ENCODE data around the gene PDE7B.
A peak's percentile ranks its signal among the peaks of the same experiment; 100 is the strongest.
"Not testable (repeated sequence)": the region's sequence is repeated elsewhere in the genome, so short reads cannot be mapped to it uniquely, and the experiment has no call there.

PDE7B gene

DNA sequence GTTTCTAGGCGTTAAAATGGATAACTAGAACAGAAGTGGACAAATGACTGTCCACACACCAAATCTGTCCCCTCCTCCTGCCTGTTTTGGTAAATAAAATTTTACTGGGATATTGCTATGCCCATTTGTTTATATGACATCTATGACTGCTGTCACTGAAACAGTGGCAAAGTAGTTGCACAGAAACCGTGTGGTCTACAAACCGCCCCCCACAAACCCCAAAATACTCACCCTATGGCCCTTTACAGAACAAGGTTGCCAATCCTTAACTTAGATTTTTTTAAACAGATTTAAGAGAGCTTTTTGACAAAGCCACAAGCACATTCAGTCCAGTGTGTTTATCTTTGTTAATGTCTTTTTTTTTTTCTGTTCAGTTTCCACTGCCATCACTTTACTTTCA, 260.8 kb downstream of the PDE7B start:
- DNase-seq (ENCODE audit: low spot score), result no peak

DNA sequence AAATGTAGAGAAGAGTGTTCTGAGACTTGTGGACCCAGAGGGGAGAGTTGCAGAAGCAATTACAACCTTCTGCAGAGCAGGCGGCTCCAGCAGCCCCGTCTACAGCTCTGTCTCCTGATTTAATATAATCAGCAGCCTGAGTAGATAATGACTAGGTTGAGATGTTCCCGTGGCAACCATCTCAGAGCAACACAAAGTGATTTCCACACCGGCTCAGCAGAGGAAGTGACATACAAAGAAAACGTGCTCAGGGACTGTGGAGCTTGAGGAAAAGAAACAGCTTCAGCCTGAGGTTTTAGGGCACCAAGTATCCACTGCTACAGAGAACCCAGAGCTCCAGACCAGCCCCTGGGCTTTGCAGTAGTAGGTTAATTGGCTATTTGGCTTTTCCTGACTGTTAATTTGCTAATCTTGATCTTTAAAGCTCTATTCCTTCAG, 262.3 kb downstream of the PDE7B start:
- peak; percentile 76 for DNase-seq (ENCODE audit: low spot score)

DNA sequence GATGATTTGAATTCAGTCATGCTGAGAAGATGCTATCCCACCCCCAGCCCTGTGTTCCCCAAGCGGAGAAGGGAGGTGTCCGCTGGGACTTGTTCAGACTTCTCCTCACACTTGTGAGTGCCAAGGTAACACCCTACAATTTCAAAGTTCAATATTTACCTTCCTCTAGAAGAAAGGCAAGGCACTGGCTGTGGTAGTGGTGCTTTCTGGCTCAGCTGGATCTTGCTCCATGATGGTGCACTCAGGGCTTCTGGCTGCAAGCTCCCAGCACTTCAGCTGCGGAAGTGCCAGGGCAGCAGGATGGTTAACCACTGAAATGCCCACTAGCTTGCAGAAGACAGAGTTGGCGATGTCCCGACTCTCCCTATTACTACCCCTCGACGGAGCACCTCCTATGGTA, 263.2 kb downstream of the PDE7B start:
- no peak for DNase-seq (ENCODE audit: low spot score)

DNA sequence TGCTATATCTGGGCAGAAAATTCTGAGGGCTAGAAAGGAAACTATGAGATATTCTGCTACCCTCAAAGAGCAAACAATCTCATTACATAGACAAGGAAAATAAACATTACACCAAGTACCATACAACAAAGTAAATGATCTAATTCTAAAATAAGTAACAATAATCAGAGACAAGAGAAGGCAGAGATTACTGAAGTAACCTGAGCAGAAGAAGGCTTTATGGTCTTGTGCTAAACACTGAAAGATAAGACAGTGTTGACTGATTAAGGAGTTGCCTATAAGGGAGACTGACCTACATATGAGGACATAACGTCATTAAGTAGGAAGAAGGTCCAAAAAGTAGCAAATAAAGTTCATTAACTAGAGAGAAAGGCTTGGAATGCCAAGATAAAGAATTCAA, 264.4 kb downstream of the PDE7B start:
- no peak for DNase-seq (ENCODE audit: low spot score)

DNA sequence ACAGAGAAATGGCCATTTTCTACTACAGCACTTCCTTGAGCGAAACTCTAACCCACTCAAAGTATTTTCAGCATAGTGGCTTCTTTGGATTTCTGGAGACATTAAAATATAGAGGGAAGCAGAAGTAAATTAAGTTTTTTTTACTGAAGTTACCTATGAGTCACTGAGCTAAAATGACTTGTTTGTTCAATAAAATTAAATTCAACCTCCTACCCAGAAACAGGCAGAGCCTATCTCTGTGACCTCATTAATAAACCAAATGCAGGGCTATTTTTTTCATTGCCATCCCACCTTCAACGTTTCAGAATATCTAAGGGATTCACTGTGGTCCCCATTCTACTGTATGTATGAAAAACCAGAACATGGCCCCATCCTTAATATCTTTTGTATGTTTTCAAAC, 265.6 kb downstream of the PDE7B start:
- no peak for DNase-seq (ENCODE audit: low spot score)

DNA sequence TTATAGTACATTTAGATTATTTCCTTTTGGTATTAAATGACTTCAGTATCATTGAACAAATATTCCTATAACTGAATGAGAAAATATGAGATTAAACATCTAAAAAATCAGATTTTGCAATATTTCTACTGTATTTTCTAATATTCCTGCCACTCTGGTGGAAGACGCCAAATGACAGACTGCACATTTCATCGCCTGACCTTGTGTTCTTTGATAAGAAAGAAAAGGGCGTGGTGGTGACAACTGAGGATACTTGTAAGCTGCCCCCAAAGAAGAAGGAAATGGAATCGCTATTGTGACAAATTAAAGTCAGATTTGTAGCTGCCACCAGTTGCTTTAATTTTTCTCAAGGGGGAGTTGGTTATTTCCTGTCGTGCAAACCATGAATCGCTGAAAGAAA, 267.3 kb downstream of the PDE7B start:
- DNase-seq (ENCODE audit: low spot score), result no peak

DNA sequence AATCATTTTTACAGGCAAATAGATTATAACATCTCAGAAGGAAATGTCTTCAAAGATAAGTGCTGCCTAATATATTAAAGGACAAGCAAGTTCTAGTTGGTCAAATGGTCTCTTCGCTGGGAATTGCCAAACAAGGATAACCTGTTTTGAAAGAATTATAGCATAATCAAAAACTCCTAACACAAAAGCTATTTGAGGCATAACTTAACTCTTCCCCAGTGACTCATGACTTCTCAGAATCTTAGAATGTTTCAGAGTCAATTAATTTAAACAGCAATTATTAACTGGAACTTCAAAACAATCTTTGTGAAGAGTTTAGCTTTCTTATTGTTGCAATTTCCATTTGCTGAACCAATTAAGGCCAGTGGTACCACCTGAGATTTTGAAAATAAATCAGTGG, 272.0 kb downstream of the PDE7B start:
- no peak for DNase-seq (ENCODE audit: low spot score)

DNA sequence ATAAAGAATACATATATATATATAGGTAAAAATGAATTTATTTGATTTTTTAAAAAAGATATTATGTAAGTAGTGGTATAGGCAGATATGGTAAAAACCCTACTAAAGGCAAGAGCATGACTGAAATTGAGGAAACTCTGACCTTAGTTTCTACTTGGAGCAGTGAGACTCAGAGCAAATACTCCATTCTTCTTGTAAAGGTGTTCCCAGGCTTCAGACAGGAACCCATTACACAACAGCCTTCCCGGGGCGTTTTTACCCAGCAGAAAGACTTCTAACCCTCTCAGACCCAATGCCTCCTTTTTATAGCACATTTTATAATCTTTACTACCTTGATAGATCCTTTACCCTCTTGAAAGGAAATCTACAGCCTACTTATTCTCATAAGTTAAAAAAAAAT, 274.1 kb downstream of the PDE7B start:
- no peak for DNase-seq (ENCODE audit: low spot score)

DNA sequence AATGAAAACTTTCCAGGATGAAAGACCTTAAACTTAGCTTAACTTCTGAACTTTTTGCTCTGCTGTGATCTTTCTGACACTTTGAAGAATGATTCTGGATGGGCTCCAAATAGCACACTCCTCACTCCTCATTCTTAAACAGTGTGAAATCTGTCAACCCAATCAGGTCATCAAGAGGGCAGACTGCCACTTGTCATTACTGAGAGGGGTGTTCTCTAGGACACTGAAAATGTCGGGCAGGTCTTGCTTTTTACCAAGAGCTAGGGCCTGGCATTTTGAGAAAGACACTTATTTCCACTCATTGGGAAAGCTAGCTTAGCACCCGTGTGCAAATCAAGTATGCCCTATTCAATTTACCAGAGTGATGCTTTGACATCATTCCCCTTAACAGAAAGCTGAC, 276.4 kb downstream of the PDE7B start:
- no peak for DNase-seq (ENCODE audit: low spot score)

DNA sequence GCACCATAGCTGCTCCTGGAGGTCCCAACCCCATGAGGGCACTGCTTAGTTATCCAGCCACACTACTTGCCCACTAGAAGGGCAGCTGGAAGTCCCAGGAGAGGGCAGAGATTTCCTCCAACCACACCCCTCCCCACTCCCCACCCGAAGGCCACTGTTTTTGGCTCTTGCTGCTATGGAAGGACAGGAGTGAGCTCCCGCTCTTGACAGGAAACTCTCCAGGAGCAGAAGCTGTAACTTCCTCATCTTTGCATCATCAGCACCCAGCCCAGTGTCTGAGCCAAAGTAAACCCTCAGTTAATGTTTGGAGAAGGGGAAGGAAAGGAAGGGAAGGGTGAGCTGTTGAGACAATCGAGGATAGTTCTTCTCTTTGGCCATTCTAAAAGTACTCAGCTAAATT, 277.9 kb downstream of the PDE7B start:
- DNase-seq (ENCODE audit: low spot score), result no peak

DNA sequence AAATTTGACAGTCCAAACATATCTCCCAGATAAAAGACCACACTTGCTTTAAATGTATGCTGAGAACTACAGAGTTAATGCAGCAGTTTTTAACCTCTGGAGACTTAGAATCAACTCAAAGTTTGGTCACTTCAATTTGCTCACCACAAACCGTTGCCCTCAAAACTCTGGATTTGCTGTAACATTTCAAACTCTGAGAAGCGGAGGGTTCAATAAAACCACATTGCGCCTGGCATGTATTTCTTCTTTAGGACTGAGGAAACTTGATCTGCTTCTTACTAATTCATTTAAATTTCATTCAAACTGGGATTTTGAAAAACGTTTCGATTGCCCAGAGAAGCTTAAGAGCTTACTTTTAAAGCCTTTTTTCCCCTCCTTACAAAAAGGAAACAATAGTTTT, 282.8 kb downstream of the PDE7B start:
- DNase-seq (ENCODE audit: low spot score), result no peak

DNA sequence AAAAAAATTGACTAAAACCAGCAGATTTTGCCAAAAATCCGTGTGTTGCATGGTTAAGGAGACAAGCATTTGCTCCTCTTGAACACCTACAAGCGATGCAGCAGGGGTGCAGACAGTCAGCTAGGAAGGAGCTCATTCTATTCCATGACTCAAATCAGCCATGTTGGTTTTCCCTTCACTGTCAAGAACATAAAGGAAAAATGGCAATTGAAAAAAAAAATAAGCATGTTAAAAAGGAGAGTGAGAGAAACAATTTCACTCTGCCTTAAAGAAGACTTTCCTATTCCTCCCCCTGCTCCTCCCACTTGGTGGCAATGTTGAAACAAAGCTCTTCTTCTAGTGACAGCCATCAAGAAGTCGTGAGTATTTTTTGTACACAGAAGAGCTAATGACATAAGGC, 283.2 kb downstream of the PDE7B start:
- DNase-seq (ENCODE audit: low spot score), result no peak

DNA sequence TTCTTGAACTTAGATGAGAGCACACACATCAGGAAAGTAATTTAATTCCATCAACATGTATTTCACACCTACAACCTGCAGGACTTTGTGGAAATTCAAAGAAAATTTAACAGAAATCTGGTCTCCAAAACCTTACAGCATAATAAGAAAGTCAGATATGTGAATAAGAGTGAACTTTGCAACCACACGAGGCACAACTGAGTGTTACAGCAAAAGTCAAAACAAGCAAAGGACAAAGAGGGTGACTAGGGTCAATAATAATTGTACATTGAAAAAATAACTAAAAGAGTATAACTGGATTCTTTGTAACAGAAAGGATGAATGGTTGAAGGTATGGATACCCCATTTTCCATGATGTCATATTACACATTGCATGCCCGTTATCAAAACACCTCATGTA, 284.8 kb downstream of the PDE7B start:
- no peak for DNase-seq (ENCODE audit: low spot score)

DNA sequence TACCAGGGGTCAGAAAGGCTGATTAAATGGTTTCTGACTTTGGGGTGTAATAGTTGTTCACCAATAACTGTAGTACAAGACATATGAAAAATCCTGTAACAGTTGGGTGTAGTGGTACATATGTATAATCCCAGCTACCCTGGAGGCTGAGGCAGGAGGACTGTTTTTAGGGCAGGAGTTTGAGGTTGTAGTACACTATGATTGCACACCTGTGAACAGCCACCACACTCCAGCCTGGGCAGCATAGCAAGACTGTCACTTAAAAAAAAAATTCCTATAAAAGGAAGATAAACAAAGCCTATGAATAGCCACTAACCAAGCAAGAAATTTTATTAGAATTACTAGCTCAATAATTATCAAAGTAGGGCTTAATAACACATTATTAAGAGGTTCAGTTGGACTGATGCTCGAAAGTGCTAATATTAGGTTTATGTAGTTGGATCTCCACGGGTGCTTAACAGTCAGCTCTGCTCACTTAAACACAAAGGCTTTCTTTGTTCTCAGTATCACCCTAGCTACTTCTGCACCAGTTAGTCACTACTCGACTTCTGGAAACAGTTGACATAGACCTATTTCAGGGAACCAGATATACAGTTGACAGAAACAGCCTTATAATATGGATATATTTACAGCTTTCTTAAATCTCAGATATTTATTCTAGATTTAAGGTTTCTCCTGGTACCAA, 285.6 kb downstream of the PDE7B start:
- no peak for DNase-seq (ENCODE audit: low spot score)

DNA sequence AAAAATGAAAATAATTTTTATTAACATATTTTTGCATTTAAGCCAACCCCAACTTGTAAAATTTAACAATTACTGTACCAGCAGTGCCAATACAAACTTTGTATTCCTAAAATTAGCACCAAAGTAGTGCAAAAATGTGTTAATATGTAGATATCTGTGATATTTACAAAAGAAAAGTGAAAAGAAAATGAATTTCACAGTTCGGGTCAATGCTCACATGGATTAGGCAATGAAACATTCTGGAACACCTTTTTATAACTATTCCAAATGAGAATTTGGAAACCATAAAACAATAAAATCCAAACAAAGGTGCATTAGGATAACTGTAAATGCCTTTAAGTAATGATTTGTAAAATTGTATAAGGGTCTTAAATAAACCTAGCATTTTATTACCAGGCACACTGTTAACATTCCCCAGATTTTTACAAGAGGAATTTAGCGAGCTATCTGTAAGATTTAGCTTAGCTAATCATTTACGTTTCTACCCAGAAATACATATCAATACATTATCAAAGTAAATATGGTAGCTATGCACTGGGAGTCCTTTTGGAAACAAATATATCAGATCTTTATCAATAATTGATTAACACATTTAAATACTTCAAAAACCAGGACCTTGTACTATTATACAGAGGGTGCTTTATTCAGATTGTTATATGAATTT, 286.4 kb downstream of the PDE7B start:
- no peak for DNase-seq (ENCODE audit: low spot score)

DNA sequence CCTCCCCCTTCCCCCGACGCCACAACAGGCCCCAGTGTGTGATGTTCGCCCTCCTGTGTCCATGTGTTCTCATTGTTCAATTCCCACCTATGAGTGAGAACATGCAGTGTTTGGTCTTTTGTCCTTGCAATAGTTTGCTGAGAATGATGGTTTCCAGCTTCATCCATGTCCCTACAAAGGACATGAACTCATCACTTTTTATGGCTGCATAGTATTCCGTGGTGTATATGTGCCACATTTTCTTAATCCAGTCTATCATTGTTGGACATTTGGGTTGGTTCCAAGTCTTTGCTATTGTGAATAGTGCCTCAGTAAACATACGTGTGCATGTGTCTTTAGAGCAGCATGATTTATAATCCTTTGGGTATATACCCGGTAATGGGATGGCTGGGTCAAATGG, 287.6 kb downstream of the PDE7B start:
- DNase-seq (ENCODE audit: low spot score), result not testable (repeated sequence)

DNA sequence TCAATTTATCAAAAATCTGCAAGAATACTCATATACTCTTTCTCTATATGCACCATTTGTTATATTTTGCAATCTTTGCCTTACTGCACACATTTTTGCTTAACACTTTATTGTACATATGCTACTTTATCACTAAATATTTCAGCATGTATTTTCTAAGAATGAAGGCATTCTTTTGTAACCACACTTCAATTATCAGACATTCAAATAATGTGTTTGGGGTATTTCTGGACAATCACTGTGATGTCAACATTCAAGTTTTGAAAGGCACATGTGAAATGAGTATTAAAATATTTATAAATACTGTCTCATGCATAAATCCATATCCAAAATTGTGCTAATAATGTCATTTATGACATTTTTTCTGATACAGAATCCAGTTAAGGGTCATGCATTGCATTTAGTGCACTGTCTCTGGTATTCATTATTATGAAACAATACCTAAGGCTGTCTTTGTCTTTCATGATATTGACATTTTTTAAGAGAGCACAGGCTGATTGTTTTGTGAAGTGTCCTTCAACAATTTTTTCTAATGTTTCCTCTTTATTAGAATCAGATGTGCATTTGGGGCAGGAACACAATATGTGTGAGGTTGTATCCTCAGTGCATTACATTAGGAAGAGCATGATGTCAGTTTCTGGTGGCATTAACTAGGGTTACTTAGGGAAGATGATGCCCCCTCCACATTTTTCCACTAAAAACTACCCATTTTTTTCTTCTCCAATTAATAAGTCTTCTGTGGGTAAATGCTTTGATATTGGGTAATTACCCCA, 292.9 kb downstream of the PDE7B start:
- no peak for DNase-seq (ENCODE audit: low spot score)

DNA sequence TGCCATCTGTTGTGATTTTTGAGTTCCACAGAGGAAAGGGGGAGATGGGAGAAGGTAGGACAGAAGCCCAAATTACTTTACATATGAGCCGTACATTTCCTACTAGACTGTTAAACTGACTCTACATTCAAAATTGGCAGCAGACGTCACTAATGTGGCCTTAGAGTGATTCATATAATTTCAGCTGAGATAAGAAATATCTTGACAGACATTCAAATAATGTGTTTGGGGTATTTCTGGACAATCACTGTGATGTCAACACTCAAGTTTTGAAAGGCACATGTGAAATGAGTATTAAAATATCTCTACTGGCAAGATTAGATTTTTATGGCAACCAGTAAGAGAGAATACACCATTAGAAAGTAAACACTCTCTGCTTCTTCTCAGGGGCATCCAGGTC, 294.6 kb downstream of the PDE7B start:
- DNase-seq (ENCODE audit: low spot score), result no peak

DNA sequence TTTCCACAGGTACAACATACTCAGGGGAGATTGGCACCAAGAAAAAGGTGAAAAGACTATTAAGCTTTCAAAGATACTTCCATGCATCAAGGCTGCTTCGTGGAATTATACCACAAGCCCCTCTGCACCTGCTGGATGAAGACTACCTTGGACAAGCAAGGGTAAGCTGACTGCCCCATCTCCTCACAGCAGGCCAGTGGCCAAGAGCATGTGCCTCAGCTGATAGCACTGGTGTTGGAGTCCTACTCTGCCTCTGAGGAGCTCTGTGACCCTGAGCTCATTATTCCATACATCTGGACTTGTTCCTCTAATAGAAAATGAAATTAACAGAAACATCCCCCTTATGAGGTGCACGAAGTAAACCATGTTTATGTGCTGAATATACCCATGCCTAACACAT, 295.8 kb downstream of the PDE7B start:
- DNase-seq (ENCODE audit: low spot score), result no peak

DNA sequence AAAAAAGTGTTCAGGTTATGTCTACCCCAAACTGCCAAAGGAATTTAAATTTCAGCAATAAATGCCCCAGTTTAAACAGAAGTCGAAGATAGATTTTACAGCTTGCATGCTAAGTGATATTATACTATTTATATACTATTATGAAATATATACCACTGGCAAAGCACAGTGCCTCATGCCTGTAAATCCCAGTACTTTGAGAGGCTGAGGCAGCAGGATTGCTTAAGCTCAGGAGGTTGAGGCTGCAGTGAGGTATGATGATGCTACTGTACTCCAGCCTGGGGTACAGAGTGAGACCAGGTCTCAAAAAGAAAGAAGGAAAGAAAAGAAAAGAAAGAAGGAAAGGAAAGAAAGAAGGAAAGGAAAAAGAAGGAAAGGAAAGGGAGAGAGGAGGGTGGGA, 296.6 kb downstream of the PDE7B start:
- no peak for DNase-seq (ENCODE audit: low spot score)

DNA sequence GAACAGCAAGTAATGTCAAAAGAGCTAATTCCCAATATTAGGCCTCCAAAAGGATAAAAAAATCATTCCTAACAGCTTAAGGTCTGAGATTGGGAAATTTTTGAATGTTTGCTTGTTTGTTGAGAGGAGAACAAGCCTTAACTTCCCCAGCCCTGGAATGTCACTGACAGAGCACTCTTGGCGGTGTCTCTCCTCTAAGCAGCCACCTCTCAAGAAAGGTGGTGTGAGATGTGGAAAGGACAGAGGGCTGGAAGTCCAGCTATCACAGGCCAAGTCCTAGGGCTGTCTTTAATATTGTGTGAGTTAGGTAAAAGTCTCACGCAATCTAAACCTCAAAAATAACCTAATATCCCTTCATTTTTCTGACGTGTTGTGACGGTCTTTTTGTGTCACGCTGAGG, 297.0 kb downstream of the PDE7B start:
- no peak for DNase-seq (ENCODE audit: low spot score)

DNA sequence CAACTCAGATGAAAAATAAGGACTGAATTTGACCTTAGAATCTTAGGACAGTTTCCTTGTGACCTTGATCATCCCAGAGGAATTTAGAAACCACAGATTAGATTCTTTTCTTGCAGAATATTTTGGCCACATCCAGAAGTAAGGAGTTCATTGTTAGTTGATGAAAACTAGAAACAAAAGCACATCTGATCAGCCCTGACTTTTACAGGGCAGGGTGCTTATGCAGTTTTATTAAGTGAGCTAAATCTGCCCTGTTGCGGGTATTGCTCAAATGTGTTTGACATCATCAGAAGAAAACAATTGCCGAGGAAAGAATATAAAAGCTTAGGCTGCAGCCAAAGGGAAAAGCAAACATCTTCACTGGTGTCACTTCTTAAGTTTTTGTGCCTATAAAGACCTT, 297.8 kb downstream of the PDE7B start:
- no peak for DNase-seq (ENCODE audit: low spot score)

DNA sequence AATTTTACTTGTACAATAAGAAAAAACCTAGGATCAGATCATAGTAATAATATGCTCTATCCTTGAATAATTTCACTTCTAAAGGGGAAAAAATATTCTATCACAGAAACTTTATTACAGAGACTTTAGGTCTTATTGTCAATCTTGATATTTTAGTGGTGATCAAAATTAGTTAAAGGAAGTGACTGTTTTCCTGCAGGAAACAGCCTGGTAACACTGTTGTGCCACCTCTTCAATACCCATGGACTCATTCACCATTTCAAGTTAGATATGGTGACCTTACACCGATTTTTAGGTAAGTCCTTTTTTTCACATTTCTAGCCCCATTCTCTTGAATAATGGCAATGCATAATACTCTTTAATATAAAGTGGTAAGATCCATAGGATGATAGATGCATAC, 299.5 kb downstream of the PDE7B start:
- peak; percentile 33 for DNase-seq (ENCODE audit: low spot score)
